PFSK-1 (cell line): ENCODE data around the gene FCRLB.
A peak's percentile ranks its signal among the peaks of the same experiment; 100 is the strongest.

Experiments
- FOXP2 ChIP-seq: optimal IDR thresholded peaks from 2 replicates; pipeline ENCODE3; 2011; ENCODE audit warnings: borderline replicate concordance, control low read depth, inconsistent platforms; ENCODE audit not compliant: insufficient read depth; ENCODE audit errors: extremely low read length, extremely low read depth
- POLR2AphosphoS5 ChIP-seq: IDR thresholded peaks from 2 replicates; pipeline ENCODE4 v1.6.1; 2012; ENCODE audit warnings: low read depth, mild to moderate bottlenecking, control low read depth, low read length, moderate library complexity
- SIN3A ChIP-seq: IDR thresholded peaks from 2 replicates; pipeline ENCODE4 v1.6.1; 2012; ENCODE audit warnings: mild to moderate bottlenecking, low read length, moderate library complexity, borderline replicate concordance; ENCODE audit not compliant: insufficient read depth
- TAF1 ChIP-seq: IDR thresholded peaks from 2 replicates; pipeline ENCODE4 v1.6.1; 2012; ENCODE audit warnings: low read length, control low read depth, borderline replicate concordance; ENCODE audit not compliant: insufficient read depth
- TF ChIP-seq, protein P1 (sequence below), 2 experiments: IDR thresholded peaks; 2 replicates each; pipeline versions ENCODE4 v1.6.1 to v1.8.0; 2011 to 2012; ENCODE audit warnings: low read depth in 2 of 2, low read length in 2 of 2, control low read depth in 1 of 2, inconsistent platforms in 1 of 2, mild to moderate bottlenecking in 1 of 2, moderate library complexity in 1 of 2; ENCODE audit not compliant: insufficient read depth in 1 of 2

The FCRLB gene

DNA sequence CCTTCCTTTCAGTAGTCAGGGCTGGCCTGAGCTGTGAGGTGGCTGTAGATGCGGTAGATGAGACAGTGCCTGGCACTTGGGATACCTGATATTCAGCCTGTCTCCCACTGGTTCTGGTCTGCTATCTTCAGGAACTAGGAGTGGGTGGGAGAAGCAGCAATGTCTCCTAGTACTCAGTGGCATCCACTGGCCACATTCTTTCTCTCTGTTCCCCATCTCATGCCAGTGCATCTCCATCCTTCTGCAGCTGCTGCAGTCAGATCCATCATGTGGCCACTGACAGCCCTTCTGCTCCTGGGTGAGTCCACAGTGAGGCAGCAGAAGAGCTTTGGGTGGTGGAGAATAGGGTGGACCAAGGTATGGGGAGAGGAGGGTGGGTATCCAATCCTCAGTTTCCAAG, 1.1 kb downstream of the FCRLB start:
- TF ChIP-seq TAF1, result no peak
- TF ChIP-seq SIN3A, result no peak
- TF ChIP-seq FOXP2, result no peak
- no peak for TF ChIP-seq POLR2AphosphoS5
- TF ChIP-seq, protein P1, sequence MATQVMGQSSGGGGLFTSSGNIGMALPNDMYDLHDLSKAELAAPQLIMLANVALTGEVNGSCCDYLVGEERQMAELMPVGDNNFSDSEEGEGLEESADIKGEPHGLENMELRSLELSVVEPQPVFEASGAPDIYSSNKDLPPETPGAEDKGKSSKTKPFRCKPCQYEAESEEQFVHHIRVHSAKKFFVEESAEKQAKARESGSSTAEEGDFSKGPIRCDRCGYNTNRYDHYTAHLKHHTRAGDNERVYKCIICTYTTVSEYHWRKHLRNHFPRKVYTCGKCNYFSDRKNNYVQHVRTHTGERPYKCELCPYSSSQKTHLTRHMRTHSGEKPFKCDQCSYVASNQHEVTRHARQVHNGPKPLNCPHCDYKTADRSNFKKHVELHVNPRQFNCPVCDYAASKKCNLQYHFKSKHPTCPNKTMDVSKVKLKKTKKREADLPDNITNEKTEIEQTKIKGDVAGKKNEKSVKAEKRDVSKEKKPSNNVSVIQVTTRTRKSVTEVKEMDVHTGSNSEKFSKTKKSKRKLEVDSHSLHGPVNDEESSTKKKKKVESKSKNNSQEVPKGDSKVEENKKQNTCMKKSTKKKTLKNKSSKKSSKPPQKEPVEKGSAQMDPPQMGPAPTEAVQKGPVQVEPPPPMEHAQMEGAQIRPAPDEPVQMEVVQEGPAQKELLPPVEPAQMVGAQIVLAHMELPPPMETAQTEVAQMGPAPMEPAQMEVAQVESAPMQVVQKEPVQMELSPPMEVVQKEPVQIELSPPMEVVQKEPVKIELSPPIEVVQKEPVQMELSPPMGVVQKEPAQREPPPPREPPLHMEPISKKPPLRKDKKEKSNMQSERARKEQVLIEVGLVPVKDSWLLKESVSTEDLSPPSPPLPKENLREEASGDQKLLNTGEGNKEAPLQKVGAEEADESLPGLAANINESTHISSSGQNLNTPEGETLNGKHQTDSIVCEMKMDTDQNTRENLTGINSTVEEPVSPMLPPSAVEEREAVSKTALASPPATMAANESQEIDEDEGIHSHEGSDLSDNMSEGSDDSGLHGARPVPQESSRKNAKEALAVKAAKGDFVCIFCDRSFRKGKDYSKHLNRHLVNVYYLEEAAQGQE (IDR thresholded peaks at IDR 0.05; ENCODE audit: insufficient read depth in 1 of 2, low read depth in 2 of 2, low read length in 2 of 2), result no peak

DNA sequence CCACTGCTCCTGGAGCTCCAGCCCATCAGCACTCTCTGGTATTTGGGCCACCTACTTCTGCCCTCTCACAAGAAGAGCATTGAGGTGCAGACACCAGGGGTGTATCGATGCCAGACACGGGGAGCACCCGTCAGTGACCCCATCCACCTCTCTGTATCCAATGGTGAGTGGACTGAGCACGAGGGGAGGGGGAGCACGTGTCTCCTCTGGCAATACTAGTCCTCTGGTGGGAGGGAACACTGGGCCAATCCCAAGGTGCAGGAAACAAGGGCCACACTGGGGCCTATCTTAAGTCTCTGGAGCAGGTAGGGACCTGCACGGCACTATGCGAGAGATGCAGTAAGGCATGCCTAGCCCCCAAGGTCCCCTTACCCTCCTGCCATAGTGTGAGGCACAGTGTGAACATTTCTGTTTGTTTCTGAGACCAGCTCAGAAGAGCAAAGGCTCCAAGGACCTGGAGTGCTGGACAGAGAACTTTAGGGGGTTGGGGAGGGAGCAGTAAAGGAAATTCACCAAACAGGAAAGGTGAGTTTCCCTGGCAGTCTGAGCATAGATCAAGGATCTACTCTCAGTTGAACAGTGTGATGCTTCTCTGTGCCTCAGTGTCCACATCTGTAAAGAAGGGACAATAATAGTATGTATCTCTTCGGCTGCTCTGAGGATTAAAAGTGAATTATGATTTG, 2.3 kb downstream of the FCRLB start:
- TF ChIP-seq POLR2AphosphoS5 (no peak), TAF1 (no peak)
- TF ChIP-seq, protein P1 (IDR thresholded peaks at IDR 0.05; ENCODE audit: insufficient read depth in 1 of 2, low read depth in 2 of 2, low read length in 2 of 2), result peak; percentile 43 to 82; a peak in 2 of 4 replicates

DNA sequence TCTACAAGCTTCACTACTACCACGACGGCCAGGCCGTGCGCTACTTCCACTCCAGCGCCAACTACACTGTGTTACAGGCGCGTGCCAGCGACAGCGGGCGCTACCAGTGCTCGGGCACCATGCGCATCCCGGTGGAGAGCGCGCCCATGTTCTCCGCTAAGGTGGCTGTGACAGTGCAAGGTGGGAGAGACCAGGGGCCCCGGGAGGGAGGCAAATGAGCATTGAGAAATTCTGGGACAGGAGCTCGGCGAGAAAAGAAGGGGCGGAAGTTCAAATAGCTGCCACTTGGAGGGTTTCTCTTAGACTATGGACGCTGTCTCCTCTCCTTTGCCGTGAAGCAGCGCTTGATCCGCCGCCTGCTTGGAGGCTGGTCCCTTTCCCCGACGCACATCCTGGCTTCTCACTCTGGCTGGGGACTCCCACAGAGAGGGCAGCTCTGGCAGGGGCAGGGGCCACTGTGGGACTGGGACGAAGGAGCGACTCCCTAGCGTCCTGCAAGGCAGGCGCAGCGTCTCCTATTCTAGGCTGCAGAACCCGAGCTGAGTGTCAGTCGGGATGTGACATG, 4.6 kb downstream of the FCRLB start:
- 0 out of 2 replicates have a peak, but pooled peaks have one; percentile 38 for TF ChIP-seq TAF1
- TF ChIP-seq, protein P1 (IDR thresholded peaks at IDR 0.05; ENCODE audit: insufficient read depth in 1 of 2, low read depth in 2 of 2, low read length in 2 of 2), result no peak
- TF ChIP-seq POLR2AphosphoS5, result peak; percentile 37

DNA sequence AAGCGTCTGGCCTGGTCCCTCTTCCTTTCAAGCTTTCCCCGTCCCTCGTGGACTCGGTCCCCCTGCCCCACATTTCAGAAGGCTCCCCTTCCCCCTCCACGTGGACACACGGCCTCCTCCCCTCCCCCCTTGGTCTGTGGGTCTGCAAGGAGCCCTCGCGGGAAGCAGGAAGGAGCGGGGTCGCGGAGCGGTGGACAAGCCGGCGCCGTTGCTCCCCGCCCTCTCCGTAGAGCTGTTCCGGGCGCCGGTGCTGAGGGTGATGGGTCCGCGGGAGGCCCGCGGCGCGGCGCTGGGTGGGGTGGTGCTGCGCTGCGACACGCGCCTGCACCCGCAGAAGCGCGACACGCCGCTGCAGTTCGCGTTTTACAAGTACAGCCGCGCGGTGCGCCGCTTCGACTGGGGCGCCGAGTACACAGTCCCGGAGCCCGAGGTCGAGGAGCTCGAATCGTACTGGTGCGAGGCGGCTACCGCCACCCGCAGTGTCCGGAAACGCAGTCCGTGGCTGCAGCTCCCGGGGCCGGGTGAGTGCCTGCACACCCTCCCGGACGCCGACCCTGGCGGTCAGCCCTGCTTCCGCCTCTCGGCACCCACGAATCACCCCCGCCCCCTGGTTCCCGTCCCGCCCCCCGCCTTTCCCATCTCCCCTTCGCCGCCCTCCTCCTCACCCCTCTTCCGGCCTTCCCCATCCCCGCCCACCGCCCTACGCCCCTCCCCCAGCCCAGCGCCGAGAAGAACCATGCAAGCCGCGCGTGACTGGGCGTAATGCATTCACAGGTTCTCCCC, 5.3 kb downstream of the FCRLB start:
- TF ChIP-seq, protein P1 (IDR thresholded peaks at IDR 0.05; ENCODE audit: insufficient read depth in 1 of 2, low read depth in 2 of 2, low read length in 2 of 2), result peak in 1 of 2 experiments; percentile 48; a peak in 1 of 4 replicates
- TF ChIP-seq FOXP2 (peak; percentile 85), TAF1 (peak; percentile 80; the same call in 1 of the 2 replicates), POLR2AphosphoS5 (peak; percentile 83; the same call in 1 of the 2 replicates), SIN3A (no peak; the same call in 1 of the 2 replicates)
